Vein endothelial cell (primary cell): ENCODE data around the gene KCTD17. TPM values are rescaled to one million over a fixed set of nuclear protein-coding genes. Genes with fewer than 3 reads are reported as not detected.

Source experiments
- small RNA-seq: library from RNA; depleted of rRNA; stranded (forward); fragments of <200 nt; gene quantifications from one replicate; pipeline ENCODE3, GENCODE V24; 2012
- total RNA-seq: library from RNA; depleted of rRNA; stranded (reverse); fragments of >200 nt; gene quantifications from 2 replicates; pipeline ENCODE4 v1.2.3, GENCODE V29; 2012

The KCTD17 gene
- 33.9 and 37.2 TPM in 2 replicates for total RNA-seq

GRCh38 chr22:37051391-37052385, at the start of gene KCTD17:
TSS of gene KCTD17 (plus strand) at chr22:37051742. CDS start at chr22:37051761, 19 bp downstream.

GRCh38 chr22:37019309-37020191, 32.0 kb upstream of the KCTD17 start, which contains the start of the genes MPST and TST:
TSS of gene MPST (plus strand) at chr22:37019742. CDS start at chr22:37019837, 95 bp downstream.
TSS of gene TST (minus strand) at chr22:37019447. CDS start at chr22:37018732, 715 bp downstream.

GRCh38 chr22:37109242-37109917, 57.8 kb downstream of the KCTD17 start, which contains the start of gene TMPRSS6:
TSS of gene TMPRSS6 (minus strand) at chr22:37109713. CDS start at chr22:37103417, 6,296 bp downstream.

Small RNA genes within 50 kb of the gene (small RNA-seq; reads per million reads assigned to genes)
- not detected for gene RF00019

Other genes with a start within 250 kb of the KCTD17 start
- not detected in 2 replicates for gene PVALB, start 234.7 kb upstream of the KCTD17 start, total RNA-seq
- gene NCF4, start 190.7 kb upstream of the KCTD17 start, total RNA-seq, result not detected in 2 replicates
- gene CSF2RB, start 138.1 kb upstream of the KCTD17 start, total RNA-seq, result 15.6 and 21.6 TPM in 2 replicates
- gene TST, start 32.3 kb upstream of the KCTD17 start, total RNA-seq, result 60.7 and 73.8 TPM in 2 replicates
- 103 and 165 TPM in 2 replicates for gene MPST, start 32.0 kb upstream of the KCTD17 start, total RNA-seq
- gene TMPRSS6, start 58.0 kb downstream of the KCTD17 start, total RNA-seq, result not detected in 2 replicates
- under 0.01 TPM in 1 of 2 replicates, not detected in the other for gene IL2RB, start 98.2 kb downstream of the KCTD17 start, total RNA-seq
- gene C1QTNF6, start 136.5 kb downstream of the KCTD17 start, total RNA-seq, result 13.0 and 14.4 TPM in 2 replicates
- gene SSTR3, start 160.7 kb downstream of the KCTD17 start, total RNA-seq, result not detected in 2 replicates
- gene RAC2, start 192.5 kb downstream of the KCTD17 start, total RNA-seq, result 82.8 and 98.0 TPM in 2 replicates
- gene CYTH4, start 230.8 kb downstream of the KCTD17 start, total RNA-seq, result under 0.01 and 0.10 TPM in 2 replicates